GM23338 (cell line): ENCODE data around the gene ADGRG6.

Source experiments
- CREB1 ChIP-seq: fragments of 250-450 bp; sonication (Bioruptor Pico); IDR thresholded peaks from 2 replicates; pipeline ENCODE4 v1.5.0; 2020; ENCODE audit warnings: low read depth, mild to moderate bottlenecking, moderate library complexity
- EZH2 ChIP-seq: fragments of 200-600 bp; sonication (generic); IDR thresholded peaks from one replicate; pipeline ENCODE4 v1.8.0; 2017; ENCODE audit warnings: antibody characterized with exemption, mild to moderate bottlenecking, low read depth; ENCODE audit not compliant: unreplicated experiment
- POLR2AphosphoS5 ChIP-seq: IDR thresholded peaks from 2 replicates; pipeline ENCODE4 v1.6.1; 2016; ENCODE audit warnings: antibody characterized with exemption, low read depth
- TF ChIP-seq, protein P1 (sequence below), 2 experiments: fragments of 200-600 bp in 1 of 2; sonication (generic) in 1 of 2; conservative IDR thresholded peaks; 2 replicates each; pipeline versions ENCODE4 v1.5.1 to v1.6.1; 2016 to 2017; ENCODE audit warnings: antibody characterized with exemption in 2 of 2, low read depth in 2 of 2, mild to moderate bottlenecking in 2 of 2, moderate library complexity in 1 of 2

GRCh38 chr6:142372348-142372747 is 70.5 kb downstream of the ADGRG6 start:
- TF ChIP-seq, protein P1, sequence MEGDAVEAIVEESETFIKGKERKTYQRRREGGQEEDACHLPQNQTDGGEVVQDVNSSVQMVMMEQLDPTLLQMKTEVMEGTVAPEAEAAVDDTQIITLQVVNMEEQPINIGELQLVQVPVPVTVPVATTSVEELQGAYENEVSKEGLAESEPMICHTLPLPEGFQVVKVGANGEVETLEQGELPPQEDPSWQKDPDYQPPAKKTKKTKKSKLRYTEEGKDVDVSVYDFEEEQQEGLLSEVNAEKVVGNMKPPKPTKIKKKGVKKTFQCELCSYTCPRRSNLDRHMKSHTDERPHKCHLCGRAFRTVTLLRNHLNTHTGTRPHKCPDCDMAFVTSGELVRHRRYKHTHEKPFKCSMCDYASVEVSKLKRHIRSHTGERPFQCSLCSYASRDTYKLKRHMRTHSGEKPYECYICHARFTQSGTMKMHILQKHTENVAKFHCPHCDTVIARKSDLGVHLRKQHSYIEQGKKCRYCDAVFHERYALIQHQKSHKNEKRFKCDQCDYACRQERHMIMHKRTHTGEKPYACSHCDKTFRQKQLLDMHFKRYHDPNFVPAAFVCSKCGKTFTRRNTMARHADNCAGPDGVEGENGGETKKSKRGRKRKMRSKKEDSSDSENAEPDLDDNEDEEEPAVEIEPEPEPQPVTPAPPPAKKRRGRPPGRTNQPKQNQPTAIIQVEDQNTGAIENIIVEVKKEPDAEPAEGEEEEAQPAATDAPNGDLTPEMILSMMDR (conservative IDR thresholded peaks at IDR 0.05; ENCODE audit: low read depth in 2 of 2) = no peak
- TF ChIP-seq CREB1 (CRISPR knock-in tag) (no peak), POLR2AphosphoS5 (no peak), EZH2 (no peak)
